ENCODE data around the gene OR2V2. TPM values are rescaled to one million over a fixed set of nuclear protein-coding genes. Genes with fewer than 3 reads are reported as not detected.

OR2V2 gene
- total and polyA plus RNA-seq, 12 donors, result not detected

GRCh38 chr5:181204113-181204825 is 56.9 kb downstream of the OR2V2 start:
- Histone ChIP-seq H3K27ac (peak overlapping the region in 2 of 5 donors; percentile 63 to 66), H3K4me1 (replicated peaks in 1 of 2) (peaks cover 18 to 22% of the 10 kb centered on the region in 2 donors), H3K36me3 (replicated peaks in 1 of 2) (no peaks in the 10 kb centered on the region), H3K4me3 (peak overlapping the region in 2 of 4 donors; percentile 35 to 53), H3K9me3 (replicated peaks in 1 of 3) (no peaks in the 10 kb centered on the region), H3K27me3 (no peaks in the 10 kb centered on the region)
- intact Hi-C loops (cut with DNase I), result no loop called here
- peak in 3 of 7 donors; percentile 38 to 54 (median 43) for DNase-seq
- no peak for TF ChIP-seq POLR2A (IDR thresholded peaks at IDR 0.05)
- no peak for TF ChIP-seq CTCF (IDR thresholded peaks at IDR 0.05)
- WGBS, 4 donors, result 0 to 2% (median 1%) methylated on average over 5 to 67 of the region's 67 CpGs

- intact Hi-C loops (cut with DNase I), result no loop called here
- Histone ChIP-seq H3K9me3 (replicated peaks in 1 of 3) (no peaks in the 10 kb centered on the region), H3K27ac (peak within 1 kb of the TSS in 3 of 5 donors; percentile 44 to 84 (median 63)), H3K36me3 (replicated peaks in 1 of 2) (no peaks in the 10 kb centered on the region), H3K4me1 (replicated peaks in 1 of 2) (peaks cover 18 to 22% of the 10 kb centered on the region in 2 donors), H3K27me3 (no peaks in the 10 kb centered on the region), H3K4me3 (peak within 1 kb of the TSS in 3 of 4 donors; percentile 35 to 53 (median 39))
- 2 to 9% (median 6%) methylated on average over 19 to 94 of the region's 94 CpGs for WGBS, 4 donors
- TF ChIP-seq CTCF (IDR thresholded peaks at IDR 0.05), result no peak
- TF ChIP-seq POLR2A (IDR thresholded peaks at IDR 0.05), result peak in 1 of 2 donors; percentile 31
- DNase-seq, result peak in 6 of 7 donors; percentile 46 to 65 (median 59)
Measured at GRCh38 chr5:181204826-181205760, 57.7 kb downstream of the OR2V2 start, which contains the start of gene TRIM7. TSS of gene TRIM7 (minus strand) at chr5:181205196. CDS start at chr5:181205110, 86 bp downstream.

GRCh38 chr5:181205761-181206649 is 58.6 kb downstream of the OR2V2 start:
- Histone ChIP-seq H3K4me3 (peak overlapping the region in 1 of 4 donors; percentile 55), H3K36me3 (replicated peaks in 1 of 2) (no peaks in the 10 kb centered on the region), H3K27me3 (no peaks in the 10 kb centered on the region), H3K4me1 (replicated peaks in 1 of 2) (peaks cover 18 to 22% of the 10 kb centered on the region in 2 donors), H3K9me3 (replicated peaks in 1 of 3) (no peaks in the 10 kb centered on the region), H3K27ac (peak overlapping the region in 2 of 5 donors; percentile 84 to 88)
- WGBS, 4 donors, result 35 to 52% (median 42%) methylated on average over 37 of the region's 37 CpGs
- intact Hi-C loops (cut with DNase I), result no loop called here
- peak in 2 of 7 donors; percentile 28 to 59 for DNase-seq
- TF ChIP-seq CTCF (IDR thresholded peaks at IDR 0.05), result no peak
